Measurements from ENCODE around the gene C5orf24.

C5orf24 gene

DNA sequence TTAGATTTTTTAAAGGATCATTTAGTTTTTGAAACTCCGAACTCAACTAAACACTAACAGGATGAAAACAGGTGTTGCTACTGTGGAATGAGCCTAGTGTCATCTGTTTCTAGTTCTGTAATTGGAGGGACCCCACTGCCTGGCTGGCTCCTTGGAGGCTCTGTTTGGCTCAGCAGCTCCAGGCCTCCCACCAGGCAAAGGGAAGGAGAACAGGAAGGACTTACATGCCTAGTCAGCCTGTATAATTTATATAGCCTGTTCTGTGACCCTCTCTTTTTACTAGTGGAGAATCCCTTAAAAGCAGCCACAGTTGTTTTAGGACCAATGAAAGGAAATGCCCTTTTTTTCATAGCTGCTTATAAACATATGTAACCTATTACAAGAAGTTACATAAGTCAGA, 21.1 kb upstream of the C5orf24 start:
- Histone ChIP-seq H3K79me2 (ENCODE audit: control insufficient read depth, low read length) (no peaks in the 10 kb centered on the region), H3F3A (ENCODE audit: control insufficient read depth, insufficient read depth) (no peaks in the 10 kb centered on the region), H3K27me3 (ENCODE audit: control insufficient read depth, low read length) (no peaks in the 10 kb centered on the region), H3K9me3 (ENCODE audit: control insufficient read depth, insufficient read depth, low read length) (no peaks in the 10 kb centered on the region), H3K36me3 (ENCODE audit: control insufficient read depth, low read length) (peaks cover 86% of the 10 kb centered on the region), H4K20me1 (ENCODE audit: control insufficient read depth, insufficient read depth, low read depth, low read length) (no peaks in the 10 kb centered on the region), H3K4me2 (ENCODE audit: low read length) (no peak overlapping the region), H3K9me2 (replicated peaks; ENCODE audit: control insufficient read depth, low read length) (no peaks in the 10 kb centered on the region), H3K27ac (ENCODE audit: low read depth, low read length) (no peak overlapping the region), H3K4me3 (ENCODE audit: low read length) (no peak overlapping the region), H3K4me1 (ENCODE audit: control insufficient read depth, low read length) (no peaks in the 10 kb centered on the region)
- TF ChIP-seq, protein P1, sequence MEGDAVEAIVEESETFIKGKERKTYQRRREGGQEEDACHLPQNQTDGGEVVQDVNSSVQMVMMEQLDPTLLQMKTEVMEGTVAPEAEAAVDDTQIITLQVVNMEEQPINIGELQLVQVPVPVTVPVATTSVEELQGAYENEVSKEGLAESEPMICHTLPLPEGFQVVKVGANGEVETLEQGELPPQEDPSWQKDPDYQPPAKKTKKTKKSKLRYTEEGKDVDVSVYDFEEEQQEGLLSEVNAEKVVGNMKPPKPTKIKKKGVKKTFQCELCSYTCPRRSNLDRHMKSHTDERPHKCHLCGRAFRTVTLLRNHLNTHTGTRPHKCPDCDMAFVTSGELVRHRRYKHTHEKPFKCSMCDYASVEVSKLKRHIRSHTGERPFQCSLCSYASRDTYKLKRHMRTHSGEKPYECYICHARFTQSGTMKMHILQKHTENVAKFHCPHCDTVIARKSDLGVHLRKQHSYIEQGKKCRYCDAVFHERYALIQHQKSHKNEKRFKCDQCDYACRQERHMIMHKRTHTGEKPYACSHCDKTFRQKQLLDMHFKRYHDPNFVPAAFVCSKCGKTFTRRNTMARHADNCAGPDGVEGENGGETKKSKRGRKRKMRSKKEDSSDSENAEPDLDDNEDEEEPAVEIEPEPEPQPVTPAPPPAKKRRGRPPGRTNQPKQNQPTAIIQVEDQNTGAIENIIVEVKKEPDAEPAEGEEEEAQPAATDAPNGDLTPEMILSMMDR (IDR thresholded peaks at IDR 0.05; ENCODE audit: low read depth, low read length, poor library complexity, severe bottlenecking) = no peak
- no peak for TF ChIP-seq EZH2phosphoT487 (IDR thresholded peaks at IDR 0.05; ENCODE audit: borderline replicate concordance, low read length)

DNA sequence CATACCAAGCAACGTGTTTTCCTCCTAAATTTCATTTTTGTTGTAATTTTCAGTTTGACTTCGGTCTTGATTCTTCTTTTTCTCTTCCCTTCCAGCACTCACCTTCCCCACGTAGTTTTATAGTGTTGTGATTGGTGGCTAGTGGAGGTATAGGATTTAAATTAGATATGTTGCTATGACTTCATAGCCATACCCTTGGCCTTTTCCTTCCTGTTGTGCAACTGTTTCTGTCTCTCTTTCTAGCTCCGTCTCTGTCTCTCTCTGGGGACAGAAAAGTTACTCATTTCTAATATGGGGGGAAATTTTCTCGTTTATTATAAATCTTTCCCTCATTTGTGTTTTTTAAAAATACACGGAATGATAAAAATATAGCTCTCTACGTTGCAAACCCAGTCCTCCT, 20.6 kb upstream of the C5orf24 start:
- Histone ChIP-seq H3K4me2 (ENCODE audit: low read length) (no peak overlapping the region), H3K36me3 (ENCODE audit: control insufficient read depth, low read length) (peaks cover 80% of the 10 kb centered on the region), H3K79me2 (ENCODE audit: control insufficient read depth, low read length) (no peaks in the 10 kb centered on the region), H3K4me3 (ENCODE audit: low read length) (no peak overlapping the region), H3K9me2 (replicated peaks; ENCODE audit: control insufficient read depth, low read length) (no peaks in the 10 kb centered on the region), H3K27me3 (ENCODE audit: control insufficient read depth, low read length) (no peaks in the 10 kb centered on the region), H4K20me1 (ENCODE audit: control insufficient read depth, insufficient read depth, low read depth, low read length) (no peaks in the 10 kb centered on the region), H3F3A (ENCODE audit: control insufficient read depth, insufficient read depth) (no peaks in the 10 kb centered on the region), H3K9me3 (ENCODE audit: control insufficient read depth, insufficient read depth, low read length) (no peaks in the 10 kb centered on the region), H3K27ac (ENCODE audit: low read depth, low read length) (no peak overlapping the region), H3K4me1 (ENCODE audit: control insufficient read depth, low read length) (no peaks in the 10 kb centered on the region)
- no peak for TF ChIP-seq EZH2phosphoT487 (IDR thresholded peaks at IDR 0.05; ENCODE audit: borderline replicate concordance, low read length)
- TF ChIP-seq, protein P1 (IDR thresholded peaks at IDR 0.05; ENCODE audit: low read depth, low read length, poor library complexity, severe bottlenecking) = no peak

DNA sequence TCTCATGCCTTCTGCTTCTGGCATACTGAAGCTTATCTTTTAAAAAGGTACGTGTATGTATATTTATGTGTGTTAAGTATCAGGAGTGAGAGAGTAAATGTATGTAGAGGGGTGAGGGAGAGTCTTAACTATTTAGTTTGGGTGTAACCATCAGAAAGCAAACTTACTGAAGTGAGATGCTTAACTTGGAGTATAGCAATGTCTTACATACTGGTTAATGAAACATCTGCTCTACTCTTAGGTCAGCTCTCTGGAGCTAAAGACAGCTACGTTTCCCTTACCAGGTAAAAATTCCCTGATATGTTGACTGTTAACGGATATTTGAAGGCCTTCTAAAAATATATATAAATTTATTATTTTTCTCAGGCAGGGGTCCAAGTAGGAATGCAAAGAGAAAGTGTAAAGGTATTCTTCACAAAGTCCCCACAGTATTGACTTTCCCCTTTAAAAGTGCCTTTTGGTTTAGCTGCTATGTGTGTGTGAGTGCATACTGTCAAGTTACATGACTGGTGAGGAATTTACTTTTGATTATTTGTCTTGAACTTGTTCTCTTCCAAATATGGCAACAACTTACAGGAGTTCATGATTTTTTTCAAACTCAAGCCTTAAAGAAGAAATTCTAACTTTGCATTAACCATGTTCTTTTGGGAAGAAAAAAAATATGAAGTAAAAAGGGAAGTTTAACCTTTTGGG, 12.3 kb upstream of the C5orf24 start:
- H3K79me2 ChIP-seq (ENCODE audit: control insufficient read depth, low read length) = no peaks in the 10 kb centered on the region
- no peaks in the 10 kb centered on the region for H4K20me1 ChIP-seq (ENCODE audit: control insufficient read depth, insufficient read depth, low read depth, low read length)
- TF ChIP-seq, protein P1 (IDR thresholded peaks at IDR 0.05; ENCODE audit: low read depth, low read length, poor library complexity, severe bottlenecking) = no peak
- no peak for TF ChIP-seq EZH2phosphoT487 (IDR thresholded peaks at IDR 0.05; ENCODE audit: borderline replicate concordance, low read length)
- H3K36me3 ChIP-seq (ENCODE audit: control insufficient read depth, low read length) = peaks cover 39% of the 10 kb centered on the region
- H3K9me3 ChIP-seq (ENCODE audit: control insufficient read depth, insufficient read depth, low read length) = no peaks in the 10 kb centered on the region
- H3K4me3 ChIP-seq (ENCODE audit: low read length) = no peak overlapping the region
- H3K4me2 ChIP-seq (ENCODE audit: low read length) = no peak overlapping the region
- H3K27me3 ChIP-seq (ENCODE audit: control insufficient read depth, low read length) = no peaks in the 10 kb centered on the region
- no peaks in the 10 kb centered on the region for H3K9me2 ChIP-seq (replicated peaks; ENCODE audit: control insufficient read depth, low read length)
- no peaks in the 10 kb centered on the region for H3K4me1 ChIP-seq (ENCODE audit: control insufficient read depth, low read length)
- no peaks in the 10 kb centered on the region for H3F3A ChIP-seq (ENCODE audit: control insufficient read depth, insufficient read depth)
- H3K27ac ChIP-seq (ENCODE audit: low read depth, low read length) = no peak overlapping the region

Measured in DOHH2 (cell line).